HEK293T (cell line): ENCODE results near the gene NT5DC1.

Experiments
- CTCF ChIA-PET: fragments of 350-600 bp; formaldehyde crosslinking; extraction: SDS; loops from one replicate; lab custom pipeline; 2021; ENCODE audit warnings: antibody characterized with exemption, inconsistent platforms; lab: Yijun Ruan, JAX
- POLR2A ChIA-PET: fragments of 350-600 bp; formaldehyde crosslinking; extraction: SDS; loops from one replicate; lab custom pipeline; 2020; ENCODE audit warnings: antibody characterized with exemption, inconsistent platforms; lab: Yijun Ruan, JAX
- DNase-seq: peaks from one replicate; pipeline ENCODE4 v3.0.0; 2012; ENCODE audit warnings: mixed read lengths; ENCODE audit errors: extremely low spot score
- ARNT ChIP-seq: fragments of 450-650 bp; IDR thresholded peaks from 2 replicates; pipeline ENCODE4 v1.6.1; 2017; ENCODE audit warnings: mild to moderate bottlenecking
- BHLHE40 ChIP-seq: fragments of 450-650 bp; IDR thresholded peaks from 2 replicates; pipeline ENCODE4 v1.6.1; 2016; ENCODE audit warnings: mild to moderate bottlenecking, moderate library complexity, borderline replicate concordance
- CTBP1 ChIP-seq: fragments of 450-650 bp; IDR thresholded peaks from 2 replicates; pipeline ENCODE4 v1.6.1; 2016; ENCODE audit warnings: borderline replicate concordance
- ELF4 ChIP-seq: fragments of 450-650 bp; IDR thresholded peaks from 2 replicates; pipeline ENCODE4 v1.6.1; 2017; ENCODE audit warnings: antibody characterized with exemption
- FOXA1 ChIP-seq: fragments of 450-650 bp; IDR thresholded peaks from 2 replicates; pipeline ENCODE4 v1.6.1; 2016; ENCODE audit warnings: mild to moderate bottlenecking
- FOXK2 ChIP-seq: fragments of 450-650 bp; IDR thresholded peaks from 2 replicates; pipeline ENCODE4 v1.6.1; 2016; ENCODE audit warnings: mild to moderate bottlenecking
- FOXM1 ChIP-seq: fragments of 450-650 bp; IDR thresholded peaks from 2 replicates; pipeline ENCODE4 v1.6.1; 2017; ENCODE audit warnings: mild to moderate bottlenecking, borderline replicate concordance
- HDGF ChIP-seq: fragments of 450-650 bp; IDR thresholded peaks from 2 replicates; pipeline ENCODE4 v1.6.1; 2017; ENCODE audit warnings: antibody characterized with exemption, borderline replicate concordance
- L3MBTL2 ChIP-seq: fragments of 450-650 bp; conservative IDR thresholded peaks from 2 replicates; pipeline ENCODE4 v1.6.1; 2016; ENCODE audit warnings: mild to moderate bottlenecking
- LEF1 ChIP-seq: fragments of 450-650 bp; IDR thresholded peaks from 2 replicates; pipeline ENCODE4 v1.6.1; 2017; ENCODE audit warnings: mild to moderate bottlenecking, borderline replicate concordance
- NFRKB ChIP-seq: fragments of 450-650 bp; IDR thresholded peaks from 2 replicates; pipeline ENCODE4 v1.6.1; 2016; ENCODE audit warnings: mild to moderate bottlenecking, moderate library complexity
- SP1 ChIP-seq: fragments of 450-650 bp; IDR thresholded peaks from 2 replicates; pipeline ENCODE4 v1.6.1; 2017
- SUZ12 ChIP-seq: fragments of 450-650 bp; IDR thresholded peaks from 2 replicates; pipeline ENCODE4 v1.6.1; 2016; ENCODE audit warnings: mild to moderate bottlenecking
- TARDBP ChIP-seq: fragments of 450-650 bp; IDR thresholded peaks from 2 replicates; pipeline ENCODE4 v1.6.1; 2016
- ZNF384 ChIP-seq: fragments of 450-650 bp; IDR thresholded peaks from 2 replicates; pipeline ENCODE4 v1.6.1; 2016
- TF ChIP-seq, protein P1 (sequence below): fragments of 450-650 bp; IDR thresholded peaks from 2 replicates; pipeline ENCODE4 v1.6.1; 2016

Gene NT5DC1

DNA sequence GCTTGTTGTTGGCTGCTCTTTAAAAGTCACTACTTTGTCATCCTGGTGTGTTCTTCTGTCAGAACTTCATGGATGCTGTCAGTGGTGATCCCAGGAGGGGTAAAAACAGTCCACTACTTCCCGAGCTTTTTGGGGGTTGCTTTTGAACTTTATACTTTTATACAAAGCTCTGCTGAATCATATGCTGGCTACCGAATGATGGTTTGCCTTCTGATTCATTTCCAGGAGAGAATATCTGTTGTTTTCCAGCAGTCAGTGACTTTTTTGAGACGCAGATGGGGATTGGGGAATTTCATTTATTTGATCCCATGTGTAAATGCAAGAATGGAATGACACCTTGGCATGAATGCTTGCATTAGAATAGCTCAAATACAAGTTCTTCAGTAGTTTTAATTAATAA lies 58.0 kb downstream of the NT5DC1 start:
- ChIA-PET POLR2A (no interaction called here), CTCF (no interaction called here)
- no peak for DNase-seq
- no peak for TF ChIP-seq ZNF384
- no peak for TF ChIP-seq ELF4
- no peak for TF ChIP-seq FOXM1
- no peak for TF ChIP-seq SUZ12
- TF ChIP-seq FOXK2 = no peak
- TF ChIP-seq, protein P1, sequence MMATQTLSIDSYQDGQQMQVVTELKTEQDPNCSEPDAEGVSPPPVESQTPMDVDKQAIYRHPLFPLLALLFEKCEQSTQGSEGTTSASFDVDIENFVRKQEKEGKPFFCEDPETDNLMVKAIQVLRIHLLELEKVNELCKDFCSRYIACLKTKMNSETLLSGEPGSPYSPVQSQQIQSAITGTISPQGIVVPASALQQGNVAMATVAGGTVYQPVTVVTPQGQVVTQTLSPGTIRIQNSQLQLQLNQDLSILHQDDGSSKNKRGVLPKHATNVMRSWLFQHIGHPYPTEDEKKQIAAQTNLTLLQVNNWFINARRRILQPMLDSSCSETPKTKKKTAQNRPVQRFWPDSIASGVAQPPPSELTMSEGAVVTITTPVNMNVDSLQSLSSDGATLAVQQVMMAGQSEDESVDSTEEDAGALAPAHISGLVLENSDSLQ = no peak
- no peak for TF ChIP-seq TARDBP
- TF ChIP-seq CTBP1 = no peak
- TF ChIP-seq LEF1 = no peak
- TF ChIP-seq ARNT = no peak
- TF ChIP-seq SP1 = no peak
- no peak for TF ChIP-seq L3MBTL2
- no peak for TF ChIP-seq NFRKB
- no peak for TF ChIP-seq FOXA1

DNA sequence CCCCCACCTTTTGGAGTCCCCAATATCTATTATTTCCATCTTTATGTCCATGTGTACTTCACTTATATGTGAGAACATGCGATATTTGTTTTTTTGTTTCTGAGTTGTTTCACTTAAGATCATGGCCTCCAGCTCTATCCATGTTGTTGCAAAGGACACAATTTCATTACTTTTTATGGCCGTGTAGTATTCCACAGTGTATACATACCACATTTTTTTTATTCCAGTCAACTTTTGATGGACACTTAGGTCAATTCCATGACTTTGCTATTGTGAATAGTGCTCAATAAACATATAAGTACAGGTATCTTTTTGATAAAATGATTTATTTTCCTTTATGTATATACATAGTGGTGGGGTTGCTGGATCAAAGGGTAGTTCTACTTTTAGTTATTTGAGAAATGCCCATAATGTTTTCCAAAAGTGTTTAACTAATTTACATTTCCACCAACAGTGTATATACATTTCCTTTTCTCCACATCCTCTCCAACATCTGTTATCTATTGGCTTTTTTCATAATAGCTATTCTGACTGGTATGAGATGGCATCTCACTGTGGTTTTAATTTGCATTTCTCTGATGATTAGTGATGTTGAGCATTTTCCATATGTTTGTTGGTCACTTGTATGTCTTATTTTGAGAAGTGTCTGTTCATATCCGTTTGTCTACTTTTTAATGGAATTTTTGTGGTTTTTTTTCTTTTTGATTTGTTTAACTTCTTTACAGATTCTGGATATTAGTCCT lies 59.3 kb downstream of the NT5DC1 start:
- ChIA-PET POLR2A (no interaction called here), CTCF (no interaction called here)
- no peak for DNase-seq
- TF ChIP-seq ELF4 (no peak), SP1 (no peak), LEF1 (no peak), FOXA1 (no peak), TARDBP (no peak), CTBP1 (no peak), BHLHE40 (no peak), FOXM1 (no peak), SUZ12 (no peak), ARNT (no peak), L3MBTL2 (no peak), ZNF384 (no peak), FOXK2 (no peak), HDGF (no peak)
- TF ChIP-seq, protein P1 = no peak

- CTCF ChIA-PET = no interaction called here
- DNase-seq = no peak
- POLR2A ChIA-PET = no interaction called here
- TF ChIP-seq FOXM1 = no peak
- no peak for TF ChIP-seq ELF4
- TF ChIP-seq LEF1 = no peak
- TF ChIP-seq HDGF = no peak
- TF ChIP-seq FOXA1 = no peak
- TF ChIP-seq CTBP1 = no peak
- TF ChIP-seq L3MBTL2 = no peak
- no peak for TF ChIP-seq FOXK2
- no peak for TF ChIP-seq NFRKB
- TF ChIP-seq ARNT = no peak
- TF ChIP-seq SUZ12 = no peak
- no peak for TF ChIP-seq SP1
- no peak for TF ChIP-seq ZNF384
- no peak for TF ChIP-seq BHLHE40
- no peak for TF ChIP-seq TARDBP
These were observed 64.9 kb downstream of the NT5DC1 start for GRCh38 chr6:116165596-116165995.

DNA sequence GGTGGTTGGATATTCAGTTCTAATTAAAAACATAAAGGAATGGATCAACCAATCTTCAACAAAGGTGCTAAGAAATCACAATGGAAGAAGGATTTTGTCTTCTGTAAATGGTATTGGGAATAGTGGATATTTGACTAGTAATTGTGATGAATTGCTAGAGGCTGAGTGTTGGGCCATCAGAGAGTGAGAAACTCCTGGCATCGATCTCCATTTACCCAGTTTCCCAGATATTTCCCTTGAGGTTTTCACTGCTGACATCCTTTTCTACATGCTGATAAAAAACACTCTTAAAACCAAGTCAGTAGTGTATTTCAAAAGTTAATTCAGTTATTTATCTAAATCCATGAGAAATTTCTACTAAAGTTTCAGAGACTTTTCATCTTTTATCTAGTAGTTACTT lies 65.7 kb downstream of the NT5DC1 start:
- CTCF ChIA-PET = no interaction called here
- no peak for TF ChIP-seq ELF4
- POLR2A ChIA-PET = no interaction called here

GRCh38 chr6:116168148-116168547 lies 67.5 kb downstream of the NT5DC1 start:
- no peak for DNase-seq
- POLR2A ChIA-PET = no interaction called here
- TF ChIP-seq ELF4 (no peak), LEF1 (no peak), FOXM1 (no peak), BHLHE40 (no peak), SUZ12 (no peak), ARNT (no peak), SP1 (no peak), CTBP1 (no peak), ZNF384 (no peak)
- CTCF ChIA-PET = no interaction called here

More for the DNA sequence above, 65.7 kb downstream of the NT5DC1 start:
- no peak for DNase-seq

DNA sequence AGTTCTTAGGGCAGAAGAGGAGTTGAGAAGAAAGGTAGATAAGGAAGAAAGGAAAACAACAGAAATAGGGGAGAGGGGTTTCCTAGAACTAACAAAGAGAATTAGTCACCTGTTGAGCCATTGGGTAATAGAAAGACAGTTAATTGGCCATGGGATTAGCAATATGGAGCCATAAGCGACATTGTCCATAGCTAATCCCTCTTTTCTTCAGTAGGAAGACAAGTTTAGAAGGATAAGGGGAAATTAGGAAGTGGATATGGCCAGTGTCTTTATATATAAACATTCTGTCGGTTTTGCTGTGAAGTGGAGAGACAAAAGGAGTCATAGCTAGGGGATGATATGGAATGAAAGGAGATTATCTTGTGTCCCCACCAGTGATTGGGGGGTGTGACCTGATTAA lies 69.2 kb downstream of the NT5DC1 start:
- DNase-seq = no peak
- TF ChIP-seq SP1 = no peak
- TF ChIP-seq TARDBP = no peak
- CTCF ChIA-PET = no interaction called here
- POLR2A ChIA-PET = no interaction called here

GRCh38 chr6:116170358-116171057 lies 69.9 kb downstream of the NT5DC1 start:
- ChIA-PET CTCF (no interaction called here), POLR2A (no interaction called here)
- no peak for TF ChIP-seq NFRKB
- no peak for TF ChIP-seq CTBP1
- no peak for TF ChIP-seq FOXM1
- no peak for TF ChIP-seq TARDBP
- TF ChIP-seq HDGF = no peak
- no peak for DNase-seq
